ENCODE results near the gene WFIKKN2. TPM values are rescaled to one million over a fixed set of nuclear protein-coding genes. Genes with fewer than 3 reads are reported as not detected.
A peak's percentile ranks its signal among the peaks of the same experiment; 100 is the strongest.
"Not testable (repeated sequence)": the region's sequence is repeated elsewhere in the genome, so short reads cannot be mapped to it uniquely, and the experiment has no call there.

Gene WFIKKN2
- total RNA-seq, 1 donor from 2014 or later = not detected

- DNase-seq (ENCODE audit: low read depth in 2 of 2) = no peak
Observed at GRCh38 chr17:50850640-50851039, 15.3 kb downstream of the WFIKKN2 start.

GRCh38 chr17:50853015-50853615 is 17.7 kb downstream of the WFIKKN2 start:
- DNase-seq (ENCODE audit: low read depth in 2 of 2) = peak in 1 of 2 donors; percentile 30

GRCh38 chr17:50853781-50854180 is 18.4 kb downstream of the WFIKKN2 start:
- no peak for DNase-seq (ENCODE audit: low read depth in 2 of 2)

- no peak for DNase-seq (ENCODE audit: low read depth in 2 of 2)
Observed at GRCh38 chr17:50855708-50856330, 20.4 kb downstream of the WFIKKN2 start.

GRCh38 chr17:50856431-50856830 is 21.0 kb downstream of the WFIKKN2 start:
- DNase-seq (ENCODE audit: low read depth in 2 of 2) = no peak

GRCh38 chr17:50858486-50859225 is 23.3 kb downstream of the WFIKKN2 start:
- no peak for DNase-seq (ENCODE audit: low read depth in 2 of 2)

GRCh38 chr17:50859727-50860126 is 24.3 kb downstream of the WFIKKN2 start:
- DNase-seq (ENCODE audit: low read depth in 2 of 2) = not testable (repeated sequence)

GRCh38 chr17:50861334-50861676 is 25.9 kb downstream of the WFIKKN2 start:
- no peak for DNase-seq (ENCODE audit: low read depth in 2 of 2)

GRCh38 chr17:50861822-50862528 is 26.6 kb downstream of the WFIKKN2 start:
- DNase-seq (ENCODE audit: low read depth in 2 of 2) = no peak

GRCh38 chr17:50863221-50863843 is 27.9 kb downstream of the WFIKKN2 start:
- DNase-seq (ENCODE audit: low read depth in 2 of 2) = peak; percentile 65 to 78

- DNase-seq (ENCODE audit: low read depth in 2 of 2) = no peak
Observed at GRCh38 chr17:50863931-50864330, 28.5 kb downstream of the WFIKKN2 start.

GRCh38 chr17:50864747-50865059 is 29.3 kb downstream of the WFIKKN2 start:
- DNase-seq (ENCODE audit: low read depth in 2 of 2) = no peak

GRCh38 chr17:50865060-50865867 is 29.9 kb downstream of the WFIKKN2 start:
- DNase-seq (ENCODE audit: low read depth in 2 of 2) = peak; percentile 18 to 45

- DNase-seq (ENCODE audit: low read depth in 2 of 2) = peak in 1 of 2 donors; percentile 8
Observed at GRCh38 chr17:50865868-50866260, 30.5 kb downstream of the WFIKKN2 start.

- peak; percentile 97 to 98 for DNase-seq (ENCODE audit: low read depth in 2 of 2)
Observed at GRCh38 chr17:50866261-50866949, 31.0 kb downstream of the WFIKKN2 start, which contains the start of gene TOB1. Gene TOB1 (minus strand): TSS chr17:50866354. CDS start chr17:50864017, 2,337 bp downstream.

GRCh38 chr17:50866950-50867362 is 31.6 kb downstream of the WFIKKN2 start:
- peak in 1 of 2 donors; percentile 85 for DNase-seq (ENCODE audit: low read depth in 2 of 2)

- peak; percentile 95 to 96 for DNase-seq (ENCODE audit: low read depth in 2 of 2)
Observed at GRCh38 chr17:50867363-50868139, 32.2 kb downstream of the WFIKKN2 start.

GRCh38 chr17:50868140-50868438 is 32.7 kb downstream of the WFIKKN2 start:
- no peak for DNase-seq (ENCODE audit: low read depth in 2 of 2)

GRCh38 chr17:50868602-50869001 is 33.2 kb downstream of the WFIKKN2 start:
- no peak for DNase-seq (ENCODE audit: low read depth in 2 of 2)

GRCh38 chr17:50871364-50871763 is 36.0 kb downstream of the WFIKKN2 start:
- no peak for DNase-seq (ENCODE audit: low read depth in 2 of 2)

Measured in lung microvascular endothelial cell (primary cell).